Peyer's patch (tissue), 4 donors: ENCODE results near the gene RAI2.

Experiments
- CTCF ChIP-seq, 6 experiments: fragments of 450-650 bp in 4 of 6; fragments of 200-600 bp in 2 of 6; sonication (generic) in 1 of 6; IDR thresholded peaks; one replicate each; pipeline ENCODE4 v1.5.1; 2017 to 2019; ENCODE audit warnings: antibody characterized with exemption in 6 of 6, mild to moderate bottlenecking in 3 of 6, moderate library complexity in 1 of 6
- POLR2A ChIP-seq, 2 donors: fragments of 450-650 bp; IDR thresholded peaks; one replicate each; pipeline ENCODE4 v1.5.1; 2017; ENCODE audit warnings: antibody characterized with exemption in 2 of 2, mild to moderate bottlenecking in 2 of 2, moderate library complexity in 2 of 2

GRCh38 chrX:17805120-17805519 lies 56.0 kb downstream of the RAI2 start:
- TF ChIP-seq CTCF (IDR thresholded peaks at IDR 0.05) = peak in 1 of 6 experiments; percentile 15
- TF ChIP-seq POLR2A (IDR thresholded peaks at IDR 0.05) = no peak
